Type B pancreatic cell (in vitro differentiated cells): Measurements from ENCODE around the gene COL20A1. TPM values are rescaled to one million over a fixed set of nuclear protein-coding genes. Genes with fewer than 3 reads are reported as not detected.

ENCODE experiments used
- DNase-seq: peaks from one replicate; pipeline ENCODE4 v3.0.0; 2021; ENCODE audit warnings: mixed read lengths; ENCODE audit not compliant: unreplicated experiment; ENCODE audit errors: extremely low spot score
- H3K27ac Mint-ChIP-seq: 2 replicates; pipeline ENCODE4 v1.8.0; 2021; ENCODE audit warnings: mild to moderate bottlenecking, mixed read lengths
- H3K27me3 Mint-ChIP-seq: 2 replicates; pipeline ENCODE4 v1.8.0; 2021; ENCODE audit warnings: mixed read lengths
- H3K36me3 Mint-ChIP-seq: 2 replicates; pipeline ENCODE4 v1.8.0; 2021; ENCODE audit warnings: mixed read lengths
- H3K4me1 Mint-ChIP-seq: one replicate; pipeline ENCODE4 v1.8.0; 2021; ENCODE audit warnings: mixed read lengths; ENCODE audit not compliant: unreplicated experiment
- H3K4me3 Mint-ChIP-seq: 2 replicates; pipeline ENCODE4 v1.8.0; 2021; ENCODE audit warnings: mild to moderate bottlenecking, mixed read lengths
- H3K9me3 Mint-ChIP-seq: 2 replicates; pipeline ENCODE4 v1.8.0; 2021; ENCODE audit warnings: mixed read lengths
- total RNA-seq: library from RNA; stranded (reverse); gene quantifications from 2 replicates; pipeline ENCODE4 v1.2.1, GENCODE V29; 2021; ENCODE audit warnings: low replicate concordance
- TF ChIP-seq, protein P1 (sequence below): fragments of 200-600 bp; sonication (generic); conservative IDR thresholded peaks from 2 replicates; pipeline ENCODE4 v1.5.0; 2021; ENCODE audit warnings: antibody characterized with exemption, mild to moderate bottlenecking

The COL20A1 gene
- total RNA-seq, 1 donor from 2014 or later = 0.36 TPM

DNA sequence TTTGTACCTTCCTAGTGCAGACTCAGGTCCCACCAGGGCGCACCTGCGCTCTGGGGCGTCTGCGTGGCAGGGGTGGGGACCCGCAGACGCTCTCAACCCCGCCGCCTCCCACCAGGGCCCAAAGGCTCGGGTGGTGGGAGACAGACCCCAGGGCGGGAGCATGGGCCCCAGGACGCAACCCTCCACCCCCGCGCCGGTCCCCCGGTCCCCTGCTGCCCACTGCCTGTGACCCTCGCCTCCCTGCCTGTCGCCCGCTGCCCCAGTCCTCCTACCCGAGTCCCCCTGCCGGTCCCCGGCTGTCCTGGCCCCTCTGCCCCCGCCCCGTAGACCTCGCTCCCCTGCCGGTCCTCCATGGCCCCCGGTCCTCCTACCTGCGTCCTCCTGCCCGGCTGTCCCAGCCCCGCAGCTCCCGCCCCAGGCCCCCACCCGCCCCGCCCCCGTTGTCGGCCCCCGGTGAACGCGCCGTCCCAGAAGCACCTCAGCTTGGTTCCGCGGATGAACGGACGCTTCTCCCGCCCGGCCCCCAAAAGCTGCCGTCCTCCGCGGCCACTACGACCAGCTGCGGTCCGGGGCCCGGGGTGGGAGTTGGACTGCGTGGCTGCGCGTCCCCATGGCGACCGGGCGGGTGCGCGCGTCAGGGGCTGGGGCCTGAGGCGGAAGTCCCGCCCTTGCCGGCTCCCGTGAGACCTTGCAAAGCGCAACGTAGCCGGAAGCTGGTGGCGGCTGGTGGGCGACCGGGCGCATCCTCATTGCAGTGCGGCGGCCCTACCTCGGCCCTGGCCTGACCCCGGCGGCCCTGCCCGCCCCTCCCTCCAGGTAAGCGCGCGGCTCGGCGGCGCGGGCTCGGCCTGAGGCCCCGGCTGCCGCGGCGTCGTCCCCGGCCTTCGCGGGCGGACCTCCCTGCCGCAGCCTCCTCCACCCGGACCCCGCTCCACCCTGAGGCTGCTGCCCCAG, 20.6 kb upstream of the COL20A1 start, which contains the start of gene ARFGAP1:
Gene ARFGAP1, plus strand, starts transcription at position 709 of the 954 bp plus-strand sequence. CDS start 2,768 bp downstream, outside the sequence.
- Mint-ChIP-seq H3K36me3 (no peaks in the 10 kb centered on the region), H3K9me3 (no peaks in the 10 kb centered on the region), H3K4me1 (peaks cover 44% of the 10 kb centered on the region), H3K27ac (peak within 1 kb of the TSS; percentile 89), H3K4me3 (peak within 1 kb of the TSS; percentile 97), H3K27me3 (no peaks in the 10 kb centered on the region)
- peak; percentile 94 for DNase-seq
- TF ChIP-seq, protein P1, sequence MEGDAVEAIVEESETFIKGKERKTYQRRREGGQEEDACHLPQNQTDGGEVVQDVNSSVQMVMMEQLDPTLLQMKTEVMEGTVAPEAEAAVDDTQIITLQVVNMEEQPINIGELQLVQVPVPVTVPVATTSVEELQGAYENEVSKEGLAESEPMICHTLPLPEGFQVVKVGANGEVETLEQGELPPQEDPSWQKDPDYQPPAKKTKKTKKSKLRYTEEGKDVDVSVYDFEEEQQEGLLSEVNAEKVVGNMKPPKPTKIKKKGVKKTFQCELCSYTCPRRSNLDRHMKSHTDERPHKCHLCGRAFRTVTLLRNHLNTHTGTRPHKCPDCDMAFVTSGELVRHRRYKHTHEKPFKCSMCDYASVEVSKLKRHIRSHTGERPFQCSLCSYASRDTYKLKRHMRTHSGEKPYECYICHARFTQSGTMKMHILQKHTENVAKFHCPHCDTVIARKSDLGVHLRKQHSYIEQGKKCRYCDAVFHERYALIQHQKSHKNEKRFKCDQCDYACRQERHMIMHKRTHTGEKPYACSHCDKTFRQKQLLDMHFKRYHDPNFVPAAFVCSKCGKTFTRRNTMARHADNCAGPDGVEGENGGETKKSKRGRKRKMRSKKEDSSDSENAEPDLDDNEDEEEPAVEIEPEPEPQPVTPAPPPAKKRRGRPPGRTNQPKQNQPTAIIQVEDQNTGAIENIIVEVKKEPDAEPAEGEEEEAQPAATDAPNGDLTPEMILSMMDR = no peak

DNA sequence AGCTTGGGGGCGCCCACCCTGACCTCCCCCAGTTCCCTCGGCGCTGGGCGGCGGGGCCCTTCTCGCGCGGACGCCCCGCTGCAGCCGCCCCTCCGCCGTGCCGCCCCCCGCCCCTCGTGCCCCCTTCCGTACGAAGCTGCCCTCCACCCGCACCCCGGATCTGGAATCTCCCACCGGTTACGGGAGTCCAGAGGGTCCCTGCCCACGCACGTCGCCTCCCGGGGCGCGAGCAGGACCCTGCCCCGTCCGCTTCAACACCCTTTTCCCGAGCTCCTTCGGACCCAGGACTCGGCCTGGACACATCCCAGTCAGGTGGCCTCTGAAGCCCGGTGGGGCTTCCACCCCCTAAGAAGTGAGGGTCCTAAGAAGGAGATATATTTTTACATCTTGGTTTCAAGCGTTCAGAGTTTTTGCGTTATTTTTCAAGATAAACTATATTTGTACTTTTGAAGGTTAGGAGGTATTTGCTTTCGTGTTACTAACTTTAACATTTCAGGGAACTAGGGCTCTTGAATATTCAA, 19.9 kb upstream of the COL20A1 start:
- H3K4me3 Mint-ChIP-seq = peak overlapping the region; percentile 97
- H3K9me3 Mint-ChIP-seq = no peaks in the 10 kb centered on the region
- peaks cover 39% of the 10 kb centered on the region for H3K4me1 Mint-ChIP-seq
- TF ChIP-seq, protein P1 = no peak
- H3K36me3 Mint-ChIP-seq = no peaks in the 10 kb centered on the region
- DNase-seq = no peak
- H3K27ac Mint-ChIP-seq = peak overlapping the region; percentile 89
- H3K27me3 Mint-ChIP-seq = no peaks in the 10 kb centered on the region

DNA sequence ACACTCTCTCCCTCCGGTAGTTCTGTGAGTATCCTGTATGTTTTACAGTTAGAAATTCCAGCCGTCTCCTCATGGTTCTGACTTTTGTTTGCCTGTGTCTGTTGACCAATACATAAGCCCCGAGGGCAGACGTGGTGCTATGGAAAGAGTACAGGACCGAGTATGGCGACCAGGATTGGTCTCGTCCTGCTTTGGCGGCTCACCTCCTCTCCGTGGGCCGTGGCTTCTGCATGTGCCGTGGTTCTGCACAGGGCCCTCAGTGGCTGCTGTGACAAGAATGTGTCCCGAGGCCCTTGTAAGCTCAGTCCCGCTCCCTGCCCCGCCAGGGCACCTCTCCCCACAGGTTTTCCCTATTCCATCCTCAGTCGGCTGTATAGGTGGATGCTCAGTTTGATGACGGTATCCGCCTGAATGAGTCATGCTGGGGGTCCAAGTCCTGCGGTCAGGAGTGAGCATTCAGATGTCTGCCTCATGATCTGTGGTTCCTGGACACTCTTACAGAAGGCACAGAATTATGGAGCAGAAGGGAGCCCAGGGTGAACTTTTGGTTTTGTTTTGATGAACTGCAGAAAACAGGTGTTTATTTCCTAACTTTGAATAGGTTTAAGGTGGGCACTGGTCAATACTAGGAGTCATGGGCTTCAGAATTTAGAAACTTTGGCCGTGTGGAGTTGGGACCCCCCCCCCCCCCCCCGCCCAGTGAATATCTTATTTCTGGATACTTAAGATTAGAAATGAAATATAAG, 19.2 kb upstream of the COL20A1 start:
- H3K9me3 Mint-ChIP-seq = no peaks in the 10 kb centered on the region
- TF ChIP-seq, protein P1 = no peak
- no peak for DNase-seq
- no peaks in the 10 kb centered on the region for H3K36me3 Mint-ChIP-seq
- peak overlapping the region; percentile 89 for H3K27ac Mint-ChIP-seq
- peaks cover 32% of the 10 kb centered on the region for H3K4me1 Mint-ChIP-seq
- no peaks in the 10 kb centered on the region for H3K27me3 Mint-ChIP-seq
- H3K4me3 Mint-ChIP-seq = peak overlapping the region; percentile 97

DNA sequence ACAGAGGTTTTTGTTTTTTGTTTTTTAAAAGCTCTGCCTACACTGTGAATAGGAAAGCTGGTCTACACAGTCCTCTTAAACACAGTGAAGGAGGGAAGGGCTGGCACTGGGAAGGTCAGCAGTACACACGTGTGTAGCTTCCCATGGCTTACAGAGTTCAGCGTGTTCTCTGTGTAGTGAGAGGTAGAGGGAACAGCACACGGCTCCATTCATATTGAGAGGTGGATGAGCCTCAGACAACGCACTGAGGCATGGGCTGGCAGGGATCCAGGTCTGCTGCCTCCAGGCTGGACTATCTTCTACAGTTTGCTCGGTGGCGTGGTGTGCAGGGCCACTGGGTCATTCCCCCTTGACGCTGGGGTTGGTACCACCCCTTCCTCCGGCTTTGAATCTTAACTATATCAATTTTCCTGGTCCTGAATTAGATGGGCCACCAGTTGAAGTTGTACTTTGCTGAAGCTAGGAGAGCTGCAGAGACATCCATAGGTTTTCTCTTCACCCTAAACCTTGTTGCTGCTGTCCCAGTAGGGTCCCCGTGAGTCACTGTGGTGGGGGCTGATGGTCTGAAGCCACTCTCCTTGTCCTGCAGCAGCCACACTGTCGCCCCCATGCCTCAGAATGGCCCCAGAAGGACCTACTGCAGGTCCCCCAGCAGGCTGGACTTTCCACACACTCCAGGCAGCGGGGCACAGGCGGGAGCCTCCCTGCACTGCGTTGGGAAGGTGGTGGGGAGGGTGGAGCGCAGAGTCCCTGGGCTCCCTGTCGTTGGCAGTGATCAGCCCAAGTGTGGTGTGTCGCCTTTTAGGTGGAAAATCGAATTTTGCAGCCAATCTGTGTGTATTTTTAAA, 18.4 kb upstream of the COL20A1 start:
- Mint-ChIP-seq H3K27me3 (no peaks in the 10 kb centered on the region), H3K4me1 (peaks cover 31% of the 10 kb centered on the region), H3K27ac (no peak overlapping the region), H3K36me3 (no peaks in the 10 kb centered on the region), H3K4me3 (peak overlapping the region; percentile 74), H3K9me3 (no peaks in the 10 kb centered on the region)
- TF ChIP-seq, protein P1 = no peak
- DNase-seq = no peak

DNA sequence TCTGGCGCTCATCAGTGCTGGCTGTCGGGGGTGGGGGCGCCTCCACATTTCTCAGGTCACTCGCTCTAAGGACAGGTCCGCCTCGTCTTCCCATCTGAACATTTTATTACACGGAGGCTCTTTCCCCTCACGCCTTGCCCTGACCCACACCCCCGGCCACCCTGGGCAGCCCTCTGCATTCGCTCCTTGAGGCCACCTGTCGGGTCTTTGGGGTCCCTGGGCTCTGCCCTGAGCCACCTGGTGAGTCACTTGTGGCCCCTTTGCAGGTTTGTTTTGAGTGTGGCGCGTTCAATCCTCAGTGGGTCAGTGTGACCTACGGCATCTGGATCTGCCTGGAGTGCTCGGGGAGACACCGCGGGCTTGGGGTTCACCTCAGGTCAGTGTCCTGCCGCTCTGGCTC, 17.2 kb upstream of the COL20A1 start:
- no peak for DNase-seq
- no peaks in the 10 kb centered on the region for H3K9me3 Mint-ChIP-seq
- TF ChIP-seq, protein P1 = no peak
- no peaks in the 10 kb centered on the region for H3K27me3 Mint-ChIP-seq
- peaks cover 23% of the 10 kb centered on the region for H3K4me1 Mint-ChIP-seq
- H3K27ac Mint-ChIP-seq = no peak overlapping the region
- H3K36me3 Mint-ChIP-seq = no peaks in the 10 kb centered on the region
- peak overlapping the region; percentile 55 for H3K4me3 Mint-ChIP-seq
